A673 (cell line): ENCODE data around the gene CFAP73.

Experiments used
- CTCF ChIP-seq: fragments of 300-800, 200-600 bp; sonication (generic); conservative IDR thresholded peaks from 2 replicates; pipeline ENCODE4 v1.5.1; 2017; ENCODE audit warnings: low read depth, mild to moderate bottlenecking, antibody characterized with exemption, low read length, moderate library complexity, mixed read lengths
- EZH2 ChIP-seq: fragments of 200-600 bp; sonication (generic); IDR thresholded peaks from 2 replicates; pipeline ENCODE4 v1.6.1; 2017; ENCODE audit warnings: borderline replicate concordance, low read depth, mild to moderate bottlenecking, mixed read lengths, antibody characterized with exemption, low read length; ENCODE audit not compliant: poor library complexity, severe bottlenecking

- no peak for TF ChIP-seq EZH2
- TF ChIP-seq CTCF, result no peak
Observed at GRCh38 chr12:113108308-113108707, 41.2 kb upstream of the CFAP73 start.
